Loucy (cell line): ENCODE results near the gene ZC3H10.

Source experiments
- H2AFZ ChIP-seq: fragments of 200-600 bp; sonication (generic); 2 replicates; pipeline ENCODE4 v1.6.0; 2016; ENCODE audit warnings: antibody characterized with exemption, mild to moderate bottlenecking, low read length, moderate library complexity
- H3F3A ChIP-seq: fragments of 200-600 bp; 2 replicates; pipeline ENCODE4 v1.6.0; 2016; ENCODE audit warnings: antibody characterized with exemption, low read depth, mild to moderate bottlenecking
- H3K27me3 ChIP-seq: fragments of 200-600 bp; sonication (generic); 2 replicates; pipeline ENCODE4 v1.6.1; 2014; ENCODE audit warnings: low read length, mild to moderate bottlenecking; ENCODE audit not compliant: insufficient read depth, poor library complexity, severe bottlenecking
- H3K36me3 ChIP-seq: fragments of 200-600 bp; sonication (generic); 2 replicates; pipeline ENCODE4 v1.6.1; 2016; ENCODE audit warnings: low read length; ENCODE audit not compliant: insufficient read depth
- H3K4me1 ChIP-seq: fragments of 200-600 bp; sonication (generic); 2 replicates; pipeline ENCODE4 v1.5.1; 2014; ENCODE audit warnings: low read length, mild to moderate bottlenecking; ENCODE audit not compliant: insufficient read depth, poor library complexity, severe bottlenecking
- H3K4me2 ChIP-seq: fragments of 200-600 bp; sonication (generic); 2 replicates; pipeline ENCODE4 v1.6.0; 2014; ENCODE audit warnings: antibody characterized with exemption, low read length, low read depth, mild to moderate bottlenecking; ENCODE audit not compliant: poor library complexity, severe bottlenecking
- H3K4me3 ChIP-seq: fragments of 200-600 bp; sonication (generic); 2 replicates; pipeline ENCODE4 v1.5.1; 2014; ENCODE audit warnings: low read length, mild to moderate bottlenecking, mixed read lengths; ENCODE audit not compliant: poor library complexity, severe bottlenecking
- H3K79me2 ChIP-seq: fragments of 200-600 bp; sonication (generic); 2 replicates; pipeline ENCODE4 v1.6.1; 2014; ENCODE audit warnings: low read length; ENCODE audit not compliant: insufficient read depth
- H3K9ac ChIP-seq: fragments of 200-600 bp; sonication (generic); 2 replicates; pipeline ENCODE4 v1.6.0; 2014; ENCODE audit warnings: mild to moderate bottlenecking, low read depth, low read length, moderate library complexity; ENCODE audit not compliant: poor library complexity, severe bottlenecking
- H3K9me2 ChIP-seq: fragments of 200-600 bp; sonication (generic); replicated peaks from 2 replicates; pipeline ENCODE4 v1.6.1; 2016; ENCODE audit warnings: low read depth, low read length, mixed read lengths
- H3K9me3 ChIP-seq: fragments of 200-600 bp; sonication (generic); 2 replicates; pipeline ENCODE4 v1.6.1; 2014; ENCODE audit warnings: mild to moderate bottlenecking, antibody characterized with exemption, low read length, low read depth; ENCODE audit not compliant: insufficient read depth
- H4K20me1 ChIP-seq: fragments of 200-600 bp; sonication (generic); 2 replicates; pipeline ENCODE4 v1.6.0; 2014; ENCODE audit warnings: antibody characterized with exemption, low read length, mild to moderate bottlenecking; ENCODE audit not compliant: insufficient read depth, poor library complexity, severe bottlenecking
- CTCF ChIP-seq: fragments of 200-600 bp; sonication (generic); conservative IDR thresholded peaks from 2 replicates; pipeline ENCODE4 v1.5.1; 2014; ENCODE audit warnings: mild to moderate bottlenecking, antibody characterized with exemption, low read length
- EZH2phosphoT487 ChIP-seq: fragments of 200-600 bp; IDR thresholded peaks from 2 replicates; pipeline ENCODE4 v1.6.1; 2018; ENCODE audit warnings: antibody characterized with exemption, mild to moderate bottlenecking, moderate library complexity, borderline replicate concordance

The ZC3H10 gene

GRCh38 chr12:56141946-56142784, 24.1 kb downstream of the ZC3H10 start:
- Histone ChIP-seq H3K27me3 (no peaks in the 10 kb centered on the region), H3K9me2 (no peaks in the 10 kb centered on the region), H4K20me1 (no peaks in the 10 kb centered on the region), H3K79me2 (no peaks in the 10 kb centered on the region), H3K9ac (no peak overlapping the region), H3K36me3 (peaks cover 59% of the 10 kb centered on the region; the same call in 1 of the 2 replicates), H3K4me3 (no peak overlapping the region), H3F3A (peaks cover 7% of the 10 kb centered on the region), H3K9me3 (no peaks in the 10 kb centered on the region), H3K4me2 (no peak overlapping the region), H2AFZ (no peak overlapping the region), H3K4me1 (peaks cover 17% of the 10 kb centered on the region)
- no peak for TF ChIP-seq CTCF
- no peak for TF ChIP-seq EZH2phosphoT487

GRCh38 chr12:56143217-56143616, 25.2 kb downstream of the ZC3H10 start:
- peaks cover 7% of the 10 kb centered on the region for H3F3A ChIP-seq
- H3K9me3 ChIP-seq, result no peaks in the 10 kb centered on the region
- peaks cover 6% of the 10 kb centered on the region for H3K4me1 ChIP-seq
- peaks cover 50% of the 10 kb centered on the region; the same call in 1 of the 2 replicates for H3K36me3 ChIP-seq
- H3K27me3 ChIP-seq, result no peaks in the 10 kb centered on the region
- no peaks in the 10 kb centered on the region for H4K20me1 ChIP-seq
- no peak overlapping the region for H2AFZ ChIP-seq
- no peak overlapping the region for H3K4me3 ChIP-seq
- H3K4me2 ChIP-seq, result no peak overlapping the region
- TF ChIP-seq EZH2phosphoT487 (no peak), CTCF (no peak)
- H3K79me2 ChIP-seq, result no peaks in the 10 kb centered on the region
- H3K9me2 ChIP-seq, result no peaks in the 10 kb centered on the region
- no peak overlapping the region for H3K9ac ChIP-seq

GRCh38 chr12:56143870-56144269, 25.8 kb downstream of the ZC3H10 start:
- Histone ChIP-seq H3K4me1 (no peaks in the 10 kb centered on the region), H3K9me2 (no peaks in the 10 kb centered on the region), H3K9me3 (no peaks in the 10 kb centered on the region), H3K79me2 (no peaks in the 10 kb centered on the region), H3K36me3 (peaks cover 50% of the 10 kb centered on the region; the same call in 1 of the 2 replicates), H3K9ac (no peak overlapping the region), H3K4me2 (no peak overlapping the region), H3K27me3 (no peaks in the 10 kb centered on the region), H3F3A (peaks cover under 1% of the 10 kb centered on the region; the same call in 1 of the 2 replicates), H3K4me3 (no peak overlapping the region), H4K20me1 (no peaks in the 10 kb centered on the region), H2AFZ (no peak overlapping the region)
- no peak for TF ChIP-seq CTCF
- no peak for TF ChIP-seq EZH2phosphoT487
